Left renal cortex interstitium (tissue), 4 donors: ENCODE measurements around the gene MPV17. TPM values are rescaled to one million over a fixed set of nuclear protein-coding genes. Genes with fewer than 3 reads are reported as not detected.
"Not testable (repeated sequence)": the region's sequence is repeated elsewhere in the genome, so short reads cannot be mapped to it uniquely, and the experiment has no call there.

ENCODE experiments used
- DNase-seq, 4 donors: peaks; one replicate each; pipeline ENCODE4 v3.0.0-alpha.2; 2013; ENCODE audit warnings: low read depth in 4 of 4, low spot score in 2 of 4, missing footprints in 1 of 4
- polyA plus RNA-seq, 4 donors: library from polyadenylated mRNA; unstranded; fragments of 120-200 nt; gene quantifications; one replicate each; pipeline ENCODE4 v1.2.1, GENCODE V29; 2013; ENCODE audit not compliant: insufficient read length in 4 of 4

MPV17 gene
- polyA plus RNA-seq, 4 donors, result 69.5 to 93.3 (median 80.5) TPM

- DNase-seq, result no peak
Observed at GRCh38 chr2:27270131-27270530, 52.8 kb downstream of the MPV17 start.

GRCh38 chr2:27268296-27268695, 54.6 kb downstream of the MPV17 start:
- not testable (repeated sequence) for DNase-seq

DNA sequence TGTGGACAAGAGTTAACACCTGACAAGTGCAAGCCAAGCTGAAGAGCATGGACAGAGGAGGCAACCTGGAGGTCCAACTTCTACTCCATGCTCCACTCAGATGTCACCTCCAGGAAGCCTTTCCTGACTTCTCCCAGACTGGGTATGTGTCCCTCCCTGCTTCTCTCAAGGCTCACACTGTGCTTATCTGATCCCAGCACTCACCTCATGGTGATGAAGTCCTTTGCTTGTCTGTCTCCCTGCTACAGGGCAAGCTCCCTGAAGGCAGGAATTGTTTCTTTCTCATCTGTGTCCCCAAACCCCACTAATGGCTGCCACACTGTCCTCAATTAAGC, 57.4 kb downstream of the MPV17 start:
- no peak for DNase-seq

- peak in 1 of 4 donors; percentile 61 for DNase-seq
Observed at GRCh38 chr2:27264753-27265535, 58.0 kb downstream of the MPV17 start.

- no peak for DNase-seq
Observed at GRCh38 chr2:27264253-27264752, 58.6 kb downstream of the MPV17 start.

DNA sequence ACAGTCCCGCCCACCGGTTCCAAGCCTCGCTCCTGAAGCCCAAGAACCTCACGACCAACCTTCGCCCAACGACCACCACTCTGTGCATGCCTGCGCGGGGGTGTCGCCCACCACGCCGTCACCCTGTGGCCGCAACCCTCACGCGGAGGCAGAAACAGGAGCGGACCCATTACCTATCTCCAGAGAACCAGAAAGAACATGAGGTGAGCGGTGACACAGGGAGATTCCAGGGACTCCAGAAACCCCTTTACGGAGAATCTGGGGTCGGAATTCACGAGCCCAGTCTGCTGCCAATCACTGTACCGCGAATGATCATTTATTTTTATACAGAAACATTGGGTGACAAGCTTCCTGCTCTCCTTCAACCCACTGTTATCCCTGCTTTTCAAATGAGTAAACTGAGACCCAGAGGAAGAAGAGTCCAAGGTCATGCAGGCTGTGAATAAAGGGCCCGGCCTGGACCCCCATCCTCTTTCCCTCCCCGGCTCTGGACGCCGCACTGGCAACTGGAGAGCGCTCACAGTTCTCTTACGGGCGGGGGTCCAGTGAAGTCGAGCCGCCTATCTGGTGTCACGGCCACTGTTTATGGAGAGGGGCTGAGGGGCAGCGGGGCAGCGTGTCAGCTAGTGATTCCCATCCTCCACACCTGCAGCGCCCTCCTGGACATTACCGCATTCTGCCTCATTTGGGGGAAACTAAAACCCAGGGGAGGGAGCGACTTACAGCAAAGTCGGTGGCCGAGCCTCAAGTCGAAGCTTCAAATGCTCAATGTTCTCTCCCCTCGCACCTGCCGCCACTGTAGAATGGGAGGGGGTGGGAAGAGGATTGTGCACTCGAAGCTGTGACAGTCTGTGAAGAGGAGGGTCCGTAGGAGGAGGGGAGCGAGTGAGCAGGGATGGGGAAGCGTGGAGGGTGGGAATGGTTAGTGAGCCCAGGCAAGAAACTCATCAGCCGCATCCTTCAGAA, 59.3 kb downstream of the MPV17 start:
- no peak for DNase-seq

DNA sequence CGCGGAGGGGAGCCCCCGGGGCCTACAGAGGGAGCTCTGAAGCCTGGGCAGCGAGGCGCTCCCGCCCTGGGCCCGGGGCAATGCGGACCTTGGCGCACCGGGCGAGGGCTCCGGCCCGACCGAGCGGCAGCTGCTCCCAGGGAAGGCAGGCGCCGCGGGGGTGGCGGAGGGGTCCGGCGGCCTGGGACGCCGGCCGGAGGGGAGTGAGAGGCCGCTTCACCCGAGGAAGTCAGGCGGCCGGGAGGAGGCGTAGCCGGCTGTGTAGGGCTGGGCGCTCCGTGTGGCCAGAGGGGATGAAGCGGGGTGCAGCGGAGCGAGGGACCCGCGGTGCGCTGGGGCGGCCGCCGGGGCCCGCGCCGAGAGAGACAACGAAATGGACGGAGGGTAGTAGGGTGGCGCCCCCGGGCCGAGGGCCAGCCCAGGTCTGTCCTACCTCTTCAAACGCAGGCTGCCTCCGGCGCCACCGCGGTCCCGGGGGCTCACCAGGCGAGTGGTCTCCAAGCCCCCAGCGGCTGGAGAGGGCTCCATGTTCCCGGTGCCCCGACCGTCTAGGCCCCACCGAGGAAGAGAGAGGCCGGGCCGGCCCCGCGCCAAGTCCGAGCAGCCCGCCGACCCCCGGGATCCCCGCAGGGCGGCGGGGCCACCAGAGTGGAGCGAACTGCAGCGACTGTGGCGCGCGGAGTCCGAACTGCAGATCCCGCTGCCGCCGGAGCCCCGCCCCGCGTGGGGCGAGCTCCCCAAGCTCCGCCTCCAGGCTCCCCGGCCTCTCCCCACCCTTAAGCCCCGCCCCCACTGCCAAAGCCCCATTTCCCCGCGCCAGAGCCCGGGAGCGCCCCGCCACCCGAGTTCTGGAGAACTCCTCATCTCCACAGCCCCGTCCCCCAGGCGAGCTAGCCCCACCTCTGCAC, 60.3 kb downstream of the MPV17 start, which contains the start of gene SLC30A3:
Gene SLC30A3 (minus strand): TSS at position 669 of the 908 bp plus-strand sequence. CDS start 141 bp downstream, at position 528.
- DNase-seq, result no peak

- no peak for DNase-seq
Observed at GRCh38 chr2:27261926-27262298, 61.0 kb downstream of the MPV17 start.

DNA sequence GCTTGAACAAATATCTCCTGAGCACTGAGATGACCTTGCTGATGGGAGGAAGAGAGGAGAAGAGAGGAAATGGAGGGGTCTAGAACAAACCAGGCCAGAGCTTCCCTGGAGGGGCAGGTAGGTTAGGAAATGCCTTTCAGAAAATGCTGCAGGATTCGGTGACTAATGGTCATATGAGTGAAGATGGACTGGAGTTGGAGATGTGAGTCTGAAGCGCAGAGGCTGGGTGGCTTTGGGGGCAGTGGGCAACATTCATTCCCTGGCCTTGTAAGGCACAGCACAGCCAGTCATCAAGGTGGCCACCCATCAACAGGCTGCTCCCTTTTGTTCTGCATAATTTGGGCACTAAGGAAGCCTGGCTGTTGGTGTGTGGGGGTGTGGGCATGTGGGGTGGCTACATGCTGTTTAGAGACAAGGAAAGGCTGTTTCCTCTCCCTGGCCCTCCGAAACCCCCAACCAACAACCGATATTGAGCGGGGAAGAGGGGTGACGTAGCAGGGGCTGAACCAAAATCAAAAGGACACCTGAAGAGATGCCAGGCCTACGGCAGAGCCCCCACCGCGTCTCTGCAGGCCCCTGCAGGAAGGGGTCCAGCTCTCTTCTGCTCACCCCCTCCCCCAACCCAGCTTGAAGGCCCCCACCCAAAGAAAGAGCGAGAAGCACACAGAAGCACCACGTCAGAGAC, 61.5 kb downstream of the MPV17 start:
- DNase-seq, result no peak

Other genes starting within 250 kb of the MPV17 start
- gene EMILIN1, start 244.5 kb downstream of the MPV17 start, polyA plus RNA-seq, result 100 to 1,000 TPM in 2 of 4 donors, 10 to 100 TPM in 2; 75.5 to 182 (median 99.1) TPM
- 10 to 100 TPM; 45.4 to 55.6 (median 52.0) TPM for gene KHK, start 236.3 kb downstream of the MPV17 start, polyA plus RNA-seq
- gene CGREF1, start 204.0 kb downstream of the MPV17 start, polyA plus RNA-seq, result 1 to 10 TPM; 5.4 to 7.3 (median 6.5) TPM
- 1 to 10 TPM in 3 of 4 donors, under 1 TPM in 1; 0.99 to 2.0 (median 1.3) TPM for gene ABHD1, start 199.3 kb downstream of the MPV17 start, polyA plus RNA-seq
- 10 to 100 TPM; 46.6 to 54.1 (median 52.2) TPM for gene PREB, start 188.5 kb downstream of the MPV17 start, polyA plus RNA-seq
- gene PRR30, start 183.7 kb downstream of the MPV17 start, polyA plus RNA-seq, result not detected
- under 1 TPM; 0.42 to 0.76 (median 0.70) TPM for gene TCF23, start 174.1 kb downstream of the MPV17 start, polyA plus RNA-seq
- 100 to 1,000 TPM; 144 to 186 (median 158) TPM for gene ATRAID, start 111.1 kb downstream of the MPV17 start, polyA plus RNA-seq
- 10 to 100 TPM; 29.6 to 48.6 (median 39.4) TPM for gene SLC5A6, start 110.8 kb downstream of the MPV17 start, polyA plus RNA-seq
- 10 to 100 TPM; 34.7 to 63.8 (median 46.3) TPM for gene CAD, start 105.7 kb downstream of the MPV17 start, polyA plus RNA-seq
- 10 to 100 TPM in 1 of 4 donors, 1 to 10 TPM in 3; 5.3 to 11.2 (median 7.0) TPM for gene SLC30A3, start 60.0 kb downstream of the MPV17 start, polyA plus RNA-seq
- 1 to 10 TPM in 2 of 4 donors, under 1 TPM in 2; 0.43 to 1.6 (median 0.83) TPM for gene DNAJC5G, start 47.7 kb downstream of the MPV17 start, polyA plus RNA-seq
- 1 to 10 TPM; 3.4 to 8.7 (median 4.7) TPM for gene TRIM54, start 40.7 kb downstream of the MPV17 start, polyA plus RNA-seq
- 1 to 10 TPM in 2 of 4 donors, under 1 TPM in 2; 0.59 to 1.5 (median 1.1) TPM for gene UCN, start 14.7 kb downstream of the MPV17 start, polyA plus RNA-seq
- 10 to 100 TPM; 65.4 to 82.3 (median 73.2) TPM for gene GTF3C2, start 33.7 kb upstream of the MPV17 start, polyA plus RNA-seq
- 10 to 100 TPM; 44.1 to 58.6 (median 52.8) TPM for gene EIF2B4, start 47.2 kb upstream of the MPV17 start, polyA plus RNA-seq
- 100 to 1,000 TPM in 3 of 4 donors, 10 to 100 TPM in 1; 99.0 to 127 (median 108) TPM for gene SNX17, start 47.5 kb upstream of the MPV17 start, polyA plus RNA-seq
- gene ZNF513, start 57.6 kb upstream of the MPV17 start, polyA plus RNA-seq, result 10 to 100 TPM; 16.4 to 28.5 (median 21.2) TPM
- 10 to 100 TPM; 87.3 to 98.8 (median 92.5) TPM for gene PPM1G, start 86.5 kb upstream of the MPV17 start, polyA plus RNA-seq
- 100 to 1,000 TPM; 125 to 146 (median 132) TPM for gene NRBP1, start 105.5 kb upstream of the MPV17 start, polyA plus RNA-seq
- 10 to 100 TPM in 1 of 4 donors, 1 to 10 TPM in 3; 7.4 to 11.5 (median 8.2) TPM for gene KRTCAP3, start 119.3 kb upstream of the MPV17 start, polyA plus RNA-seq
- gene IFT172, start 166.6 kb upstream of the MPV17 start, polyA plus RNA-seq, result 10 to 100 TPM; 33.3 to 78.8 (median 49.9) TPM
- 10 to 100 TPM in 1 of 4 donors, 1 to 10 TPM in 3; 7.1 to 10.9 (median 8.8) TPM for gene FNDC4, start 172.1 kb upstream of the MPV17 start, polyA plus RNA-seq
- gene GCKR, start 173.7 kb upstream of the MPV17 start, polyA plus RNA-seq, result under 1 TPM in 2 of 4 donors, not detected in 2; 0.16 to 0.28 TPM